ENCODE data around the gene LRRC49. TPM values are rescaled to one million over a fixed set of nuclear protein-coding genes. Genes with fewer than 3 reads are reported as not detected.
"Not testable (repeated sequence)": the region's sequence is repeated elsewhere in the genome, so short reads cannot be mapped to it uniquely, and the experiment has no call there.

Gene LRRC49
- total RNA-seq, 2 experiments from 2014 or later, result not detected

- POLR2A ChIA-PET, result no interaction called here
- ATAC-seq (ENCODE audit: low read depth) (no peak), DNase-seq (no peak)
- Mint-ChIP-seq H3K27me3 (peaks cover 15% of the 10 kb centered on the region), H3K36me3 (no peaks in the 10 kb centered on the region), H3K4me1 (no peaks in the 10 kb centered on the region), H3K4me3 (no peak overlapping the region), H3K9me3 (no peaks in the 10 kb centered on the region), H3K27ac (no peak overlapping the region)
These were observed 115.7 kb downstream of the LRRC49 start for GRCh38 chr15:71008250-71008870.

- H3K4me3 Mint-ChIP-seq, result no peak overlapping the region
- H3K4me1 Mint-ChIP-seq, result no peaks in the 10 kb centered on the region
- H3K27ac Mint-ChIP-seq, result no peak overlapping the region
- POLR2A ChIA-PET, result no interaction called here
- H3K27me3 Mint-ChIP-seq, result peaks cover 9% of the 10 kb centered on the region
- DNase-seq (no peak), ATAC-seq (ENCODE audit: low read depth) (no peak)
- H3K9me3 Mint-ChIP-seq, result no peaks in the 10 kb centered on the region
- H3K36me3 Mint-ChIP-seq, result no peaks in the 10 kb centered on the region
These were observed 117.8 kb downstream of the LRRC49 start for GRCh38 chr15:71010472-71010871.

GRCh38 chr15:71010997-71011396, 118.4 kb downstream of the LRRC49 start:
- Mint-ChIP-seq H3K27ac (no peak overlapping the region), H3K4me3 (no peak overlapping the region), H3K4me1 (no peaks in the 10 kb centered on the region), H3K27me3 (peaks cover 8% of the 10 kb centered on the region), H3K9me3 (no peaks in the 10 kb centered on the region), H3K36me3 (no peaks in the 10 kb centered on the region)
- no peak for ATAC-seq (ENCODE audit: low read depth)
- no peak for DNase-seq
- POLR2A ChIA-PET, result no interaction called here

GRCh38 chr15:71011503-71012155, 119.0 kb downstream of the LRRC49 start:
- POLR2A ChIA-PET, result no interaction called here
- Mint-ChIP-seq H3K36me3 (no peaks in the 10 kb centered on the region), H3K27ac (no peak overlapping the region), H3K9me3 (no peaks in the 10 kb centered on the region), H3K27me3 (peaks cover 8% of the 10 kb centered on the region), H3K4me3 (no peak overlapping the region), H3K4me1 (no peaks in the 10 kb centered on the region)
- ATAC-seq (ENCODE audit: low read depth) (no peak), DNase-seq (no peak)

- H3K4me1 Mint-ChIP-seq, result no peaks in the 10 kb centered on the region
- H3K27ac Mint-ChIP-seq, result no peak overlapping the region
- peaks cover 9% of the 10 kb centered on the region for H3K27me3 Mint-ChIP-seq
- DNase-seq, result no peak
- POLR2A ChIA-PET, result no interaction called here
- ATAC-seq (ENCODE audit: low read depth), result no peak
- H3K4me3 Mint-ChIP-seq, result no peak overlapping the region
- no peaks in the 10 kb centered on the region for H3K36me3 Mint-ChIP-seq
- H3K9me3 Mint-ChIP-seq, result no peaks in the 10 kb centered on the region
These were observed 120.8 kb downstream of the LRRC49 start for GRCh38 chr15:71013446-71013845.

- Mint-ChIP-seq H3K4me3 (no peak overlapping the region), H3K27me3 (peaks cover 13% of the 10 kb centered on the region), H3K36me3 (no peaks in the 10 kb centered on the region), H3K27ac (no peak overlapping the region), H3K9me3 (peaks cover 3% of the 10 kb centered on the region), H3K4me1 (no peaks in the 10 kb centered on the region)
- ATAC-seq (ENCODE audit: low read depth) (no peak), DNase-seq (no peak)
- POLR2A ChIA-PET, result no interaction called here
These were observed 122.7 kb downstream of the LRRC49 start for GRCh38 chr15:71015342-71015741.

- DNase-seq, H3K4me3 Mint-ChIP-seq: not testable (repeated sequence)
- POLR2A ChIA-PET, result interaction anchor here (0.6 kb wide), 1 partner anchor 9 kb away, joined by 4 read pairs; no protein-coding TSS in a partner anchor
These were observed 138.6 kb downstream of the LRRC49 start for GRCh38 chr15:71031232-71031631.

GRCh38 chr15:71035478-71035877, 142.9 kb downstream of the LRRC49 start:
- H3K27me3 Mint-ChIP-seq, result not testable (repeated sequence)

More at GRCh38 chr15:71031232-71031631, 138.6 kb downstream of the LRRC49 start:
- H3K9me3 Mint-ChIP-seq, result peaks cover 10% of the 10 kb centered on the region
- not testable (repeated sequence) for H3K4me1 Mint-ChIP-seq; ATAC-seq (ENCODE audit: low read depth); H3K27ac Mint-ChIP-seq; H3K36me3 Mint-ChIP-seq; H3K27me3 Mint-ChIP-seq

GRCh38 chr15:71042356-71042922, 149.8 kb downstream of the LRRC49 start:
- no peak for ATAC-seq (ENCODE audit: low read depth)
- no peaks in the 10 kb centered on the region for H3K36me3 Mint-ChIP-seq

More at GRCh38 chr15:71035478-71035877, 142.9 kb downstream of the LRRC49 start:
- H3K4me1 Mint-ChIP-seq; DNase-seq; H3K27ac Mint-ChIP-seq; POLR2A ChIA-PET; H3K9me3 Mint-ChIP-seq; H3K4me3 Mint-ChIP-seq; ATAC-seq (ENCODE audit: low read depth); H3K36me3 Mint-ChIP-seq: not testable (repeated sequence)

GRCh38 chr15:71043373-71043772, 150.7 kb downstream of the LRRC49 start:
- Mint-ChIP-seq H3K9me3 (no peaks in the 10 kb centered on the region), H3K27me3 (peaks cover 10% of the 10 kb centered on the region), H3K27ac (no peak overlapping the region), H3K4me1 (no peaks in the 10 kb centered on the region), H3K4me3 (no peak overlapping the region), H3K36me3 (no peaks in the 10 kb centered on the region)
- DNase-seq (no peak), ATAC-seq (ENCODE audit: low read depth) (no peak)
- POLR2A ChIA-PET, result no interaction called here

More at GRCh38 chr15:71042356-71042922, 149.8 kb downstream of the LRRC49 start:
- H3K4me1 Mint-ChIP-seq, result no peaks in the 10 kb centered on the region
- H3K27ac Mint-ChIP-seq, result no peak overlapping the region
- no peaks in the 10 kb centered on the region for H3K9me3 Mint-ChIP-seq
- H3K4me3 Mint-ChIP-seq, result no peak overlapping the region
- H3K27me3 Mint-ChIP-seq, result peaks cover 10% of the 10 kb centered on the region
- DNase-seq, result no peak
- POLR2A ChIA-PET, result no interaction called here

- Mint-ChIP-seq H3K27me3 (peaks cover 10% of the 10 kb centered on the region), H3K4me3 (no peak overlapping the region), H3K9me3 (no peaks in the 10 kb centered on the region), H3K36me3 (no peaks in the 10 kb centered on the region), H3K4me1 (no peaks in the 10 kb centered on the region), H3K27ac (no peak overlapping the region)
- ATAC-seq (ENCODE audit: low read depth) (no peak), DNase-seq (no peak)
- POLR2A ChIA-PET, result no interaction called here
These were observed 151.4 kb downstream of the LRRC49 start for GRCh38 chr15:71044006-71044405.

GRCh38 chr15:71046146-71046545, 153.5 kb downstream of the LRRC49 start:
- peaks cover 10% of the 10 kb centered on the region for H3K27me3 Mint-ChIP-seq
- H3K9me3 Mint-ChIP-seq; H3K4me3 Mint-ChIP-seq; H3K4me1 Mint-ChIP-seq; DNase-seq; POLR2A ChIA-PET; H3K27ac Mint-ChIP-seq; H3K36me3 Mint-ChIP-seq; ATAC-seq (ENCODE audit: low read depth): not testable (repeated sequence)

GRCh38 chr15:71048913-71049675, 156.5 kb downstream of the LRRC49 start:
- Mint-ChIP-seq H3K36me3 (no peaks in the 10 kb centered on the region), H3K9me3 (no peaks in the 10 kb centered on the region), H3K27ac (no peak overlapping the region), H3K27me3 (peaks cover 7% of the 10 kb centered on the region), H3K4me3 (no peak overlapping the region), H3K4me1 (no peaks in the 10 kb centered on the region)
- POLR2A ChIA-PET, result no interaction called here
- DNase-seq (no peak), ATAC-seq (ENCODE audit: low read depth) (no peak)
